Coronary artery (tissue), 2 donors: ENCODE data around the gene PORCN.
A peak's percentile ranks its signal among the peaks of the same experiment; 100 is the strongest.

Experiments used
- DNase-seq: peaks from one replicate; pipeline ENCODE4 v3.0.0-alpha.2; 2017; ENCODE audit warnings: low spot score
- H3K27ac ChIP-seq, 2 donors: fragments of 200-600 bp; sonication (generic); one replicate each; pipeline ENCODE4 v1.5.1; 2016 to 2019
- H3K4me3 ChIP-seq: fragments of 200-600 bp; sonication (generic); 2 replicates; pipeline ENCODE4 v1.5.1; 2016; ENCODE audit warnings: mild to moderate bottlenecking, moderate library complexity
- TF ChIP-seq, protein P1 (sequence below): fragments of 200-600 bp; sonication (generic); IDR thresholded peaks from one replicate; pipeline ENCODE4 v1.5.1; 2019; ENCODE audit warnings: antibody characterized with exemption

Gene PORCN

DNA sequence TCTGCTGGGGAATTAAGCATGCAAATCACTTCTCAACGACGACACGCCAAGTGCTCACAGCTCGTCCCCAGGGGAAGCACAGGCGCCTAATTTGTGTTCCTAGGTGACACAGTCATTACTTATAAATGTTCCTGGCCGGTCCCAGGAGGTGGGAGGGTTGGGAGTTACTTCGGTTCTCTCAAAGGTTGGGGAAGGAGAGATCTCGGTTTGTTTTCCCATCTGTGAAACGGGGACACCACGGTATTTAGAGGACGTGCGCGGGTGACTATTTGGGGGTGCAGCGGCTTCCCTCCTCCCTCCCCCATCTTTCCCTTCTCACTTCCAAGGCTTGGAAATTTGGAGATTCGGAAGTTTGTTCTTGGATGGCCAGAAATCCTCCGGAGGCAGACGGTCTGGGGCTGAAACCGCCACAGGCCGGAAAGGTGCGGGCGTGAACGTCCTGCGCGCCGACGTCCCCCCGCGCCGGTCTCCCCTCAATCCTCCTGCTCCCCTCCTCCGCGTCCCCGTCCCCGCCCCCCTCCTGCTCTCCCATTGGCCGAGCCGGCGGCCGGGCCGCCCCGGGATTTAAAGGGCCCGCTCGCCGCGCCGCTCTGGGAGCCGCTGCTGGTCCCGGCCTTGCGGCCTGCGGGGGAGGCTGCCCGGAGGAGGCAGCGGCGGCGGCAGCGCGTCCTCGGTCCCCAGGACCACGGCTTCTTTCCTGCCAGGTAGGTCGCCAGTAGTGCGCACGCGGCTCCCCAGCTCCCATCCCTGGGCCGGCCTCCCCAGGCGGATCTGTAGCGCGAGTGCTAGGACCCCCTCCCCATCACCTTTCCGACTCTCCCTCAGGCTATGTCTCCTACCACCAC, at the start of gene PORCN:
Gene PORCN (plus strand): TSS at position 593 of the 845 bp plus-strand sequence. CDS start 829 bp downstream, outside the sequence.
- peak within 1 kb of the TSS; percentile 15 to 62 for H3K27ac ChIP-seq
- TF ChIP-seq, protein P1, sequence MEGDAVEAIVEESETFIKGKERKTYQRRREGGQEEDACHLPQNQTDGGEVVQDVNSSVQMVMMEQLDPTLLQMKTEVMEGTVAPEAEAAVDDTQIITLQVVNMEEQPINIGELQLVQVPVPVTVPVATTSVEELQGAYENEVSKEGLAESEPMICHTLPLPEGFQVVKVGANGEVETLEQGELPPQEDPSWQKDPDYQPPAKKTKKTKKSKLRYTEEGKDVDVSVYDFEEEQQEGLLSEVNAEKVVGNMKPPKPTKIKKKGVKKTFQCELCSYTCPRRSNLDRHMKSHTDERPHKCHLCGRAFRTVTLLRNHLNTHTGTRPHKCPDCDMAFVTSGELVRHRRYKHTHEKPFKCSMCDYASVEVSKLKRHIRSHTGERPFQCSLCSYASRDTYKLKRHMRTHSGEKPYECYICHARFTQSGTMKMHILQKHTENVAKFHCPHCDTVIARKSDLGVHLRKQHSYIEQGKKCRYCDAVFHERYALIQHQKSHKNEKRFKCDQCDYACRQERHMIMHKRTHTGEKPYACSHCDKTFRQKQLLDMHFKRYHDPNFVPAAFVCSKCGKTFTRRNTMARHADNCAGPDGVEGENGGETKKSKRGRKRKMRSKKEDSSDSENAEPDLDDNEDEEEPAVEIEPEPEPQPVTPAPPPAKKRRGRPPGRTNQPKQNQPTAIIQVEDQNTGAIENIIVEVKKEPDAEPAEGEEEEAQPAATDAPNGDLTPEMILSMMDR, result no peak
- DNase-seq, result peak; percentile 81
- H3K4me3 ChIP-seq, result peak within 1 kb of the TSS; percentile 77

DNA sequence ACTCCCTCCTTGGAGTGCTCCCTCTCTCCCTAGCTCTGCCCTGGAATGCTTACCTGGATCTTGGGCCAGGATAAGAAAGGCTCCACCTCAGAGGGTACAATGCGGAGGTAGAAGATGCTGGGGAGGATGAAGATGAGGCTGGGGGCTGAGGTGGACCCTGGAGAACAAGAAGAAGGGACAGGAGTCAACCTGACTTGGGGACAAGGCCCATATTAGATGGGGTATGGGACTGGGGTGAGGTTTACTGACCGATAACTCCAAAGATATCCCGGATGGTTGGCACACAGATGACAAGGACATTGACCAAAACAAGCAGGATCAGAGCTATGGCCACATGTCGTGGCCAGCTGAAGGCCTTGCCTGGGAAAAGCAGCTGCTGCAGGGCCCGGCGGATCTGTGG, 49.3 kb upstream of the PORCN start:
- Histone ChIP-seq H3K27ac (no peak overlapping the region), H3K4me3 (no peak overlapping the region)
- no peak for DNase-seq
- TF ChIP-seq, protein P1, result no peak

DNA sequence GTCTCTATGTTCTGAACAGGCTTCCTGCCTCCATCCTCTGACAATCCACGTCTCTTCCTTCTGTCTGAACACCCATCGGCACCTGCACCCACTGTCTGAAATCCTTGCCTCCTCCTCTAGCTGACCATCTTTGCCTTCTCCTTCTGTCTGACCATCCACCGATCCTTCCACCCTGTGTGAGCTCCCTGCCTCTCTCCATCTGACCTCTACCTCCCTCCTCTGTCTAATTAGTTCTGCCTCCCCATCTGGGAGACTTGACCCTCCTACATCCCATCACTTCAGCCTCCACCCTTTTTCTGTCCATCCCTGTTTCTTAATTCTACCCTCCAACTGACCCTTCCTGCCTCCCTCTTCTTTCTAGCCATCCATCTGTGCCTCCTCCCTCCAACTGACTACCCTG, 48.8 kb upstream of the PORCN start:
- no peak for DNase-seq
- no peak overlapping the region for H3K4me3 ChIP-seq
- no peak overlapping the region for H3K27ac ChIP-seq
- TF ChIP-seq, protein P1, result no peak

DNA sequence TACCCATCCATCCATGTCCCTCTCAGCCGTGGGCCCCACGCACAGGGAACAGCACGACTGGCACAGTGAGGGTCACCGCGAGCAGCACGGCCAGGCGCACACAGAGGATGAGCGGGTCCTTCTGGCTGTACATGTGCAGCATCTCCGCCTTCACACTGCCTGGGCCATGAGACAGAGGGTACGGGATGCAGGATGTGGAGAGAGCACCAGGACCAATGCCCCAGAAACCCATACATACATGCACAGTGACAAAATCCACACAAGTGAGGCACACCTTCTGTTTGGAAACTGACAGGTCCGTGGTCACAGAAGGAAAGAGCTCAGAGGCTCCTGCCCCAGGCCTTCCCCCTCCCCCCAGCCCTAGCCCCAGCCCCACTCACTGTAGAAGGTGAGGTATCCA, 48.2 kb upstream of the PORCN start:
- no peak overlapping the region for H3K27ac ChIP-seq
- H3K4me3 ChIP-seq, result no peak overlapping the region
- TF ChIP-seq, protein P1, result no peak
- DNase-seq, result no peak

DNA sequence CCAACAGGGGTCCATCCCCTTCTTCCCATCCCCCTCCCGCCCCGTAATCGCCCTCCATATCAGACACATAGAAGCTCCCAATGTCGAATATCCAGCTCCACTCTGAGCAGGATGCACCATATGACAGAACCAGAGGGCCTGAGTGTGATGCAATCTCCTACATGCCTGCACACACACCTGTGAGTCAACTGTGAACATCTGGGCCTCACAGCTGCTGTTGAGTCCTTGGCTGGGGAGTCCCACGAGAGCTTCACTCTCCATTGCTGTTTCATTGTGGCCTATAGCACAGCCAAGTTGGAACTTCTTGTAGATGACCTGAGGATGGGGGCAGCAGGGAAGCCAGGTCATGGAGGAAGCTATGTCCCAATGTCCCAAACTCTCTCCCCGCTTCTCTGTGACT, 47.0 kb upstream of the PORCN start:
- no peak for DNase-seq
- TF ChIP-seq, protein P1, result no peak
- H3K27ac ChIP-seq, result no peak overlapping the region
- H3K4me3 ChIP-seq, result no peak overlapping the region

DNA sequence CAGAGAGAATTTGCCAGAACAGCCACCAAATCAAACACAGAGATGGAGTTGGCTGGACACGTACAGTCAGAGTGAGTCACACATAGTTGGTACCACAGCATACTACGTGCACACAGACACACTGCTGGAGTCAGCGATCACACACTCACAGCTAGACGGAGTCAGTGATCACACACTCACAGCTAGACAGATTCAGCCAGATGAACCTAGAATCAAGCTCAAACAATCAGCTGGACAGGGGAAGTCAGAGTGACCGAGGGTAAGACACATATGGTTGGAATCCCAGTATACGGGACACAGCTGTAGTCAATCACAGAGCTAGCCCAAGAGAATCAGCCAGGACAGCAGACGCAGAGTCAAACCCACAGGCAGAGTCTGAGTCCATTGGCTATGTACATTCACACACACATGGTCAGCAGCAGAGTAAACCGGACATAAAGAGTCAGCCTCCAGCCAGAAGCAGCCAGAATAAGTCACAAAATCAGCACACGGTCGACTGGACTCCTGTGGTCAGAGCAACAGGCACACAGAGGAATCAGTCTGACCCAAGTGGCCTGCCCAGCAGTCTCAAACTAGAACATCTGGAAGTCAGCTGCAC, 43.4 kb upstream of the PORCN start:
- Histone ChIP-seq H3K27ac (no peak overlapping the region), H3K4me3 (no peak overlapping the region)
- TF ChIP-seq, protein P1, result no peak
- DNase-seq, result no peak

DNA sequence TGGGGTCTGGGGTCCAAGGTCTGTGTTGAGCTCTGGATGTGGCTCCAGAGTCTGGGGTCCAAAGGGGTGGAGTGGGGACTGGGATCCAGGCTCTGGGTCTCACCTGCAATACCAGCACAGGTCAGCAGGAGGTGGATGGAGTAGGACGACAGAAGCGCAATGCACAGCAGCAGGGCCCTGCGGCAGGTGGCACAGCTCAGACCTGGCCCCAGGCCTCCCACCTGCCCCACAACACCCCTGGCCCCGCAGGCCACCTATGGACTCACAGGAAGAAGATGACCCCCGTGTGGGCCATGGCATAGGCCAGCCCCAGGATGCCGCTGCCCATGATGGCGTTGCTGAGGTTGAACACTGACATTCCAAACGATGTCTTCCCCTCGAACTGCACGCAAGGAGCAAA, 42.1 kb upstream of the PORCN start:
- no peak for DNase-seq
- Histone ChIP-seq H3K4me3 (no peak overlapping the region), H3K27ac (no peak overlapping the region)
- TF ChIP-seq, protein P1, result no peak
